ENCODE data around the gene TNXB. TPM values are rescaled to one million over a fixed set of nuclear protein-coding genes. Genes with fewer than 3 reads are reported as not detected.
A peak's percentile ranks its signal among the peaks of the same experiment; 100 is the strongest.

Gene TNXB
- total RNA-seq, 2 donors from 2014 or later = 138 to 210 TPM

DNA sequence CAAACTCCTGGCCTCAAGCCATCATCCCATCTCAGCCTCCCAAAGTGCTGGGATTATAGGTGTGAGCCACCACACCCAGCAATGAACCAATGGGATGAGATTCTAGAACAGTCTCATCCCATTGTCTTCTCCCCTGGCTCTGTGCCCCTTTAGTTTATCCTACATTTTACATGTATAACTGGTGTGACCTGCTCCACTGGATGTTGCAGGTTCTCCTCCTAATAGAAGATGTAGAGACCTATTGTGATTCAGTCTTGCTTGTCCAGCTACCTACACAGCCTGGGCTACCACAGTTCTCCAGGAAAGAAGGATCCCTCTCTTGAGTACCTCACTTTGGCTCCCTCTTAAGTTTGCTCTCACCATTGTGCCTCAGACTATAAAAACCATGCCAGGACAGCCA is 23.0 kb upstream of the TNXB start:
- TF ChIP-seq, protein P1, sequence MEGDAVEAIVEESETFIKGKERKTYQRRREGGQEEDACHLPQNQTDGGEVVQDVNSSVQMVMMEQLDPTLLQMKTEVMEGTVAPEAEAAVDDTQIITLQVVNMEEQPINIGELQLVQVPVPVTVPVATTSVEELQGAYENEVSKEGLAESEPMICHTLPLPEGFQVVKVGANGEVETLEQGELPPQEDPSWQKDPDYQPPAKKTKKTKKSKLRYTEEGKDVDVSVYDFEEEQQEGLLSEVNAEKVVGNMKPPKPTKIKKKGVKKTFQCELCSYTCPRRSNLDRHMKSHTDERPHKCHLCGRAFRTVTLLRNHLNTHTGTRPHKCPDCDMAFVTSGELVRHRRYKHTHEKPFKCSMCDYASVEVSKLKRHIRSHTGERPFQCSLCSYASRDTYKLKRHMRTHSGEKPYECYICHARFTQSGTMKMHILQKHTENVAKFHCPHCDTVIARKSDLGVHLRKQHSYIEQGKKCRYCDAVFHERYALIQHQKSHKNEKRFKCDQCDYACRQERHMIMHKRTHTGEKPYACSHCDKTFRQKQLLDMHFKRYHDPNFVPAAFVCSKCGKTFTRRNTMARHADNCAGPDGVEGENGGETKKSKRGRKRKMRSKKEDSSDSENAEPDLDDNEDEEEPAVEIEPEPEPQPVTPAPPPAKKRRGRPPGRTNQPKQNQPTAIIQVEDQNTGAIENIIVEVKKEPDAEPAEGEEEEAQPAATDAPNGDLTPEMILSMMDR (IDR thresholded peaks at IDR 0.05) = no peak
- Histone ChIP-seq H3K27me3 (no peaks in the 10 kb centered on the region), H3K9me3 (no peaks in the 10 kb centered on the region), H3K27ac (no peak overlapping the region), H3K4me1 (peaks cover 0 to 21% of the 10 kb centered on the region in 2 donors), H3K4me3 (no peak overlapping the region), H3K36me3 (no peaks in the 10 kb centered on the region)
- DNase-seq (ENCODE audit: low spot score) = no peak

DNA sequence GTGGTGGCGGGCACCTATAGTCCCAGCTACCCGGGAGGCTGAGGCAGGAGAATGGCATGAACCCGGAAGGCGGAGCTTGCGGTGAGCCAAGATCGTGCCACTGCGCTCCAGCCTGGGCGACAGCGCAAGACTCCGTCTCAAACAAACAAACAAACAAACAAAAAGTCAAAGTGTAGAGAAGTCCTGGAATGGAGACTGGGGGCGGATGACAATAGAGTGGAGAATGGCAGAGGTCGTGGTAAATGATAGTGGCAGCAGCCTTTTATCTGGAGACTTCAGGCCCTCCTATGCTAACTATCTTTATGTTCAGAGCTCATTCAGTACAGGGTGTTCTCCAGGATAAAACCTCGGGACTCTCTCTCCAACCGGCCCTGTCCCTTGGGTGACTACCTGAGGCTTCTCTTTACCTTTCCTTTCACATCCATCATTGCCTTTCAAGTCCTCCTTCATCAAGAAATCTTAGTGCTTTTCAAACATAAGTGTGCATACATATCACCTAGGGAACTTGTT is 22.4 kb upstream of the TNXB start:
- Histone ChIP-seq H3K4me3 (no peak overlapping the region), H3K27ac (no peak overlapping the region), H3K4me1 (peaks cover 0 to 27% of the 10 kb centered on the region in 2 donors), H3K36me3 (no peaks in the 10 kb centered on the region), H3K27me3 (no peaks in the 10 kb centered on the region), H3K9me3 (no peaks in the 10 kb centered on the region)
- no peak for DNase-seq (ENCODE audit: low spot score)
- TF ChIP-seq, protein P1 (IDR thresholded peaks at IDR 0.05) = no peak

DNA sequence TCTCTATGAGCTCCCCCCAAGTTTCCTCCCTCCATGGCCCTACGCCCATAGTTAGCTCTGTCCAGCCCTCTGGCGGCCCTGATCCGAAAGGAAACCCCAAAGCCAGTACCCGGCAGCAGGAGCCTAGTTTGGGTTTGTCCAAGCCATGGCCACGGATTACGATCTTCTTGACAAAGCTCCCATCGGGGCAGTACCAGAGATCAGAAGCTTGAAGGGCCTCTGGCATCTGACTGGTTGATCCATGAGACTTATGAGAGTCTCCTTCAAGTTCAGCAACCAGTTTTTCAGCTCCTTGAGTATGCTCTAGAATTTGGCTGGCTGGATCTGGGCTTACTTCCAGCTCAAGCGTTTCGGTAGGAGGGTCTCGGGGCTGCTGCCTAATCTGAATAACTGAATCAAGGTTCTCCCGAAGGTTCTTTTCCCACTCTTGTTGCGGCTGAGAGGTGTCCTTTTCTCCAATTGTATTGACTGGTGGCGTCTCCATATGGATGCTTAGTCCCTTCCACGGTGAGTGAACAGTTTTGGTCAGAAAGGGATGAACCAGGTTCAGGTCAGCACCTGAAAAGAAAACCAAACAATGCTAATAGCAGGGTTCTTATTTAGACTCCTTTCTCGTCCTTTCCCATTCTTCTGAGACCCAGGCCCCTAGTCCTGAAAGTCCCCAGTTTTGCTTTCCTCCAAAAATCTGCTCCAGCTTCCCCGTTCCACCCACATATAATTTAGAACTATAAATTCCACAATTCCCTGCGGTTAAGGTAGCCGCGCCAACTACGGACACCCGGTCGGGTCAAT is 20.4 kb upstream of the TNXB start:
- peak overlapping the region; percentile 58 to 75 for H3K4me3 ChIP-seq
- H3K9me3 ChIP-seq = no peaks in the 10 kb centered on the region
- peaks cover 12% of the 10 kb centered on the region for H3K36me3 ChIP-seq
- peak; percentile 90 for DNase-seq (ENCODE audit: low spot score)
- H3K4me1 ChIP-seq = peaks cover 0 to 30% of the 10 kb centered on the region in 2 donors
- H3K27ac ChIP-seq = peak overlapping the region; percentile 90 to 96
- TF ChIP-seq, protein P1 (IDR thresholded peaks at IDR 0.05) = no peak
- H3K27me3 ChIP-seq = no peaks in the 10 kb centered on the region

DNA sequence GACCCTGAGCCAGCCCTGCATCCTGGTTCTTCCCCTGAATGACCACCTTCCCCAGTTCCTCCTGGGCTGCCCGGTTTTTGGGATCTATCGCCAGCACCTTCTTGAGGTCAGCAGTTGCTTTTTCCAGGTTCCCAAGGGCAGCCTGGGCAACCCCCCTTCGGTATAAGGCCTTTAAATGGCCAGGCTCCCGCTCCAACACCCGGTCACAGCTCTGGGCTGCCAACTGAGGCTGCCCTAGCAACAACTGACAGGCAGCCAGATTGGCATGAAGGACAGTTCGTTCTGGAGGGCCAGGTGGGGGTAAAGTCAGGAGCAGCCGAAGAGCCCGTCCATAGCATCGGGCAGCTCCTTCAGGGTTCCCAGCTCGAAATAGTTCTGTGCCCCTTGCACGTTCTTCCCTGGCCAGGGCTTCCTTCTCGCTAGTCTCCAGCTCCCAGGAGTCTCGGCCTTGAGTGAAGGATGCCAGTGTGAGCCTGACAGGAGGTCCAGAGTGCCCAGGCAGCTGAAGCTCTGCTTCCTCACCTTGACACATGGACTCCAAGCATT is 19.7 kb upstream of the TNXB start:
- Histone ChIP-seq H3K36me3 (peaks cover 18% of the 10 kb centered on the region), H3K4me3 (peak overlapping the region in 1 of 2 donors; percentile 71), H3K4me1 (peaks cover 0 to 30% of the 10 kb centered on the region in 2 donors), H3K27me3 (no peaks in the 10 kb centered on the region), H3K27ac (peak overlapping the region; percentile 90 to 96), H3K9me3 (no peaks in the 10 kb centered on the region)
- TF ChIP-seq, protein P1 (IDR thresholded peaks at IDR 0.05) = no peak
- DNase-seq (ENCODE audit: low spot score) = no peak

DNA sequence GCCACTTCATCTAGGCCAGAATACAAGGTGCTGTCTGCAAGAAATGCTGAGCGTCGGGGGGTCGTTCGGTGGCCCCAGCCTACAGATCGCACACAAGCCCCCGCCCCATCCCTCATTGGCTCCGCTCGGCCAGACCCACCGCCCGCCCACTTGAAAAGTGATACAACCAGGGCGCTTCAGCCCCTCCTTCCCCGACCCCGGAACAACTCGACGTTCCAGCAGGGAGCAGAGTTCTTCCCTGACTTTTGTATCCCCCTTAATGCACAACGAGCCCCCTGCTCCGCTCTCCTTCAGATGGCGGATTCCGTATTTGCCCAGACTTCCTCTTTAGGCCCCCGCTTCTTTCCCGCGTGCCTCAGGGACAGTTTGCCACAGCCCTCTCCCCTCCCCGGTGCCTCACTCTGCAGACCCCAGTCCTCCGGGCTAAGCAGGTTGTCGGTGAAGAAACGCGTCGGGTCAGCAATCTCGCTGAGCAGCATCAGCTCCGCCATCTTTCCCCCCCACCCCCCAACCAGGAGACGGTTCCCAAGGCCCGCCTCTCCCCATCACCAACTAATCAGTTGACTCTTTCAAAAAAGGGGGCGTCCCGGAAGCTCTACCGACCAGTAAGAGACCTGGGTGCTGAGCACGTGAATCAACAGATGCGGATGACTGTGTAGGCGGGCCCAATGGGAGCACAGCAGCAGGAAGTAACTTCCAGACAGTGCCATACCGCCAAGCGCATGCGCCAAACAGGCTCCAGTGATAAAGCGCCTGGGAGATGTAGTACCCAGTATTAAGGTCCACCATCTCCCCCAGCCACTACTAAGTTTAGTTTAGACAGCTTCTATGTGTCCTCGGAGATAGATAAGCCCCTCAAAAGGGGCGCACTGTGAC is 18.8 kb upstream of the TNXB start, which contains the start of gene ATF6B:
Gene ATF6B (minus strand): TSS at position 530 of the 876 bp plus-strand sequence. CDS start 39 bp downstream, at position 491.
- DNase-seq (ENCODE audit: low spot score) = peak; percentile 100
- Histone ChIP-seq H3K4me3 (peak within 1 kb of the TSS; percentile 71 to 99), H3K36me3 (peaks cover 27% of the 10 kb centered on the region), H3K27me3 (no peaks in the 10 kb centered on the region), H3K9me3 (no peaks in the 10 kb centered on the region), H3K4me1 (peaks cover 0 to 30% of the 10 kb centered on the region in 2 donors), H3K27ac (peak within 1 kb of the TSS; percentile 90 to 96)
- TF ChIP-seq, protein P1 (IDR thresholded peaks at IDR 0.05) = no peak
